ENCODE data around the gene FGFR2.
"Not testable (repeated sequence)": the region's sequence is repeated elsewhere in the genome, so short reads cannot be mapped to it uniquely, and the experiment has no call there.

Gene FGFR2

GRCh38 chr10:121583857-121584256 lies 14.4 kb downstream of the FGFR2 start:
- no peak for DNase-seq

DNA sequence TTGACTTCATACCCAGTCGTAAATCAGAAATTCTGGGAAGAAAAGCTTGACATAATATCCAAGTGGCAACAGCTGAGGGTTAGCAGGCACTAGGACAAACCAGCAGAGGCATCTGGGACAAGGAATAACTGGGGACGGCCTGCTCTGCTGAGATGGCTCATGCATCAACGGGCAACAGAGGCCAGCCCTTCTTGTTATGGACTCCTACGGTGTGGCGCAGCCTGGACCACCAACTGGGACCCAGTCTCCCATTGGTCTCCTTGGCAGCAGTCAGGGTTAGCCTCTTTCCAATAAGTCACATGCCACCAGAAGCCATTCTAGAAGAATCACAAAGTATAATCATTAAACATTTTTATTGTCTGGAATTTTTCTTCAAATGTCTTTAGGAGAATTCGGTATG lies 15.0 kb downstream of the FGFR2 start:
- DNase-seq, result no peak

GRCh38 chr10:121580276-121581116 lies 17.7 kb downstream of the FGFR2 start:
- no peak for DNase-seq

DNA sequence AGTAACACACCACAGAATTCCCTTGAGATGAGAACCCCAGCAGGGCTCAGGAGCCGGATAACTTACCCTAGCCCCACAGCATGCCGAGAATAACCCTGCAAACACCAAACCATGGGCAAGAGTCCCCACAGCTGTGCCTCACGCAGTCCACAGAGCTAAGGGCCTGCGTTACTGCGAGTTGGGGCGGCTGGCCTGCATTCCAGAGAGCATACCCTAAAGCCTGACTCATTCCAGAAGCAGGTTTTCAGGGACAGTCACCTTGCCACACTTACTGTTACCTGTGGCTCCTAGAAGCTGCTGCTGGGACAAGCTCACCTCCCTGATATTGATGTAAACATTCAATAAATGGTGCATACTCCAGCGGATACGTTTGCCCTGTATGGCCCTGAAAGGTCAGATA lies 18.6 kb downstream of the FGFR2 start:
- no peak for DNase-seq

DNA sequence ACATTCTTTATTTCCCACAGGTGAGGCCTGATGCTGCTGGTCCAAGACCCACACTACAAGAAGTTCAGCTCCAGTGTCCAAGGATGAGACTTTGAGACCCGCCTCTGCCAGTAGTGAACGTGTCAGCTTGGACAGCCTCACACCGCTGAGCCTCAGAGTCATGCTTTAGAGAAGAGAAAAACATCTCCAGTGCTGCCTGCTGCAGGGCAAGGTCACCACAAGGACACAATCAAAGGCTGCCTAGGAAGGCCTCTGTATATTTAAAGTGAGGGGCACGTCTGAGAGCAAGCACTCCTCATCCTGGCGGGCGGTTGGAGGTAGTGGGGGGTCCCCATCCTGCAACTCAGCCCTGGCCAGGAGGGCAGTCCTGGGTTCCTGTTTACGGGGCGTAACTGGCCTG lies 19.3 kb downstream of the FGFR2 start:
- no peak for DNase-seq

DNA sequence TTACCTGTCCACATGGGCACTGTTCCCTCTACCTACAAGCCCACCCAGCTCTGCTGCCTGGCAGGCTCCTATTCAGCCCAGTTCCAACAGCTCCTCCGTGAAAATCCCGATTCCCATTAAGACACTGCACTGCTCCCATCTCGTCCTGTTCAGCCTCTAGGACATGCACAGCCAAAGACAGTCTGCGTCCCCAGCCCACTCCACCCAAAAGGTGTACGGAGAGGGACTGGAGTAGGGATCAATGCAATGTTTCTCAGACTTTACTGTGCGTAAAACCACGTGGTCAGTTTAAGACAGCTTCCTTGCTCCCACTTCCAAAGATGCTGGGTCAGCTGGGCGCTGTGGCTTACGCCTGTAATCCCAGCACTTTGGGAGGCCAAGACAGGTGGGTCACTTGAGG lies 19.9 kb downstream of the FGFR2 start:
- DNase-seq, result no peak

DNA sequence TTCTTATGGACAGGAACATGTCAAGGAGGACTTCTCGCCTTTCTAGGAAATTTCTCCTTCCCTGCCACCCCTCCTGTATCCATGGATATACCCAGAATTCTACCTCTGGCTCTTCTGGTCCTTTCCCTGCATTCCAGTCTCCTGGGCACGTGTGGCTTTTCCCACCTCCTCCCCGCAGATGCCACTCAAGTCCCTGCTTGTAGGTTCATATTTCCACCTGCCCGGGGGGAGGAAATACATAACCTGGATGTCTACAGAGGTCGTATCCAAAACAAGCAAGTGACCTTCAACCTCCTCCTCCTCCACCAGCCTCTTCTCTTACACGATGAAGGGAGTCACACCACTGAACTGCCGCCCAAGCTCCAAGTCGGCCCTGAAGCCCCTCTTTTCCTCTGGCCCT lies 20.7 kb downstream of the FGFR2 start:
- DNase-seq, result no peak

DNA sequence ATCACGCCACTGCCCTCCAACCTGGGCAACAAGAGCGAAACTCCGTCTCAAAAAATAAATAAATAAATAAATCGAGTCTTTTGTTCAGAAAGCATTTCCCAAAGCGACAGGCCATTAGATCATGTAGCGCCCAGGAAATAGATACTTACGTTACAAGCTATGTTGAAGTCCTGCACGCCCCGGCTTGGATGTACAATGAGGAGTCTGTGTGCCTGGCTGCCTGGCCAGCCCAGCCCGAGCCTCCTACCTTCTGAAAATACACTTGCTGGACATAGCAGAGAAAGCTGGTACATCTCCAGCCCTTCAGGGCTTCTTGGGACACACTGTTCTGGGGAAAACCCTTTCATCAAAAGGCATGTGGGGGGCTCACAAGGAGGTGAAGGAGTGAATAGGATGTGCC lies 22.1 kb downstream of the FGFR2 start:
- DNase-seq, result no peak

- no peak for DNase-seq
Observed at GRCh38 chr10:121574519-121575166, 23.6 kb downstream of the FGFR2 start.

DNA sequence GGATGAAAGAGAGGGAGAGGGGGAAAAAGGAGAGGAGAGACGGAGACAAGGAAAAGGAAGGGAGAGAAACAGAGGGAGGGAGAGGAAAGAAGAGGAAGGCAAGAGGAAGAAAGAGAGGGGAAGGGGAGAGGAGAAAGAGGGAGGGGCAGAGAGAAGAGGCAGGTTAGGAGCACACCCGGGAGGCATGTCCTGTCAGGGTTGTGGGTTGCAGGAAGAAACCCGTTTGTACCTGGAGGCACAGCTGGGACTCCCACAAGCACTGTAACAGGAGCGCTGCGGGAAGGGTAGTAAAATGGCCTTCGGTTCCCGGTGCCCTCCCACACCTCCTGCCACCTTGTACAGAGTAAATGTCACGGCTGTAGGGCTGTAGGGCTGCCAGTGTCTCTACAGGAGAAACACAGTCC lies 24.7 kb downstream of the FGFR2 start:
- DNase-seq, result no peak

DNA sequence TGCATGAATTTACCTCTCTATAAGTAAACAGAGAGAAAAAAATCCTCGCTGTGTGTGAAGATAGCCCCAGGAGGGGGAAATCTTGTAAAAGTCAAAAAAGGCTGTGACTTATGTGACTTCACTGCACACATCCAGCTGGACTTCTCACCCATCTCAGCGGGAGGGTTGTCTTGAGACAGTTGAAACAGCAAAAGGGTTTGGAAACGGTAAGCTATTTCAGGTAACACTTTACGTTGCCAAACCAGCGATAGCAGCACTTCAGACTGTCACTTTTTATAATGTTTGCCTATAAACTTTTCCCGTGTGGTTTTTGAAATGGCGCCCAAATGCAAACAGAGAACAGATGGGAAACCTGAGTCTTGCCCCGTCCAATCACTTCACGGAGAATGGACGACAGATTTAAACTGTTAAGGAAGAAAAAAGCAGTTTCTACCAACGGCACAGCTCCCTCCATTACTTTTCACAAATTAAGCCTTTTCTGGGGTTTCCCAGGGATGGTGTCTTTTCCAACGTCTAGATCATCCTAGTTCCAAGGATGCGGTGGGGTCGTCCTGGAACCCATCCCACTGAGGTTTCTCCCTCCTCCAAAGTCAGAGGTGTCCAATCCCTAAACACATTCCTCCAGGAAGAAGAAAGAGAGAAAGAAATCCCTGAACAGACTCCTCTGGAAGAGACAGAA lies 25.2 kb downstream of the FGFR2 start:
- no peak for DNase-seq

DNA sequence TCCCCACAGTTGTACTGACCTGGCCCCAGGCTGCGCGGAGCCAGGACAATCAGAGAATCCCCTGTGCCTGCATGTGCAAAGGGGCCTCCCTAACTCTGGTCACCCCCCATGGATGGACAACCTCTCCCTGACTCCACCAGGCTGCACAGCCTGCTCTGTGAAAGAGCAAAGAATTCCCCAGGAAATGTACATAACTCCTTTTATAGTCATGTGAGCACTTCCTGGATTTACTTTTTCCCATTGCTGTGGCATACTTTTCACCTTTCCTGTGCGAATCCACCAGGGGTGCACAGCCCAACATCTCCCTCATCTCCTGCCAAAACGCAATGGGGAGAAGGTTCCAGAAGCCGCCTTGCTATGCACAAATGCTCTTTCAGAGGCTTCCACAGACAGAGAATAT lies 27.9 kb downstream of the FGFR2 start:
- no peak for DNase-seq

DNA sequence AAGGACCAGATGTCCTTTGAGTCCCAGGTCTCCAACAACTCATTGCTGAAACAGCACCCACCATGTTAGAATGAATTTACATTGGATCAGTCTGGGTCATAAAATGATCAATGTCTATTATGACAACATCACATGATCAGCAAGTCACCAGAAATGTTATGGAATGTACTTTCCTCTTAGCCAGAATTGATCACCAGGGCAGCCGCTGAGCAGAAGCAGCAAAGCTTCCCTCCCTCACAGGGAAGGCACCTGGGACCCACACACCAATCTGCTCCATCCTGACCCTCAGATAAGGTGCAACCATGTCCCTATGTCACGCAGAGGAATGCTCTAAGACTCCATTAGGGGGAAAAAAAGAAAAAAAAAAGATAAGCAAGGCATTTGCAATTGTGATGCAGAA lies 30.0 kb downstream of the FGFR2 start:
- DNase-seq, result no peak

DNA sequence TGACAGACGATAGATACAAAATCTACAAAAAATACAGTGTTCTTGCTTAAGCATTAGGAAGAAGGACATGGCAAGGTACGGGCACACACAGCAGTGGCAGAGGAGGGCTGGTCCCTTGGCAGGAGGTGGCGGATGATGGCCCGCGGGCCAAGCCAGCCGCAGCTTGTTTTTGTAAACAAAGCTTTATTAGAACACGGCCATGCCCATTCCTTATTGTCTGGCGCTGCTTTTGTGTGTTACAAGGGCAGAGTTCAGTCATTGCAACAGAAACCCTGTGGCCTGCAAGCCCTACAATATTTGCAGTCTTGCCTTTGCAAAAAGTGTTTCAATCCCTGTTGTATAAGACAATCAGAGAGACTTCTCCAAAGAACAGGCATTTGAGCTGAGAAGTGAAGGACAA lies 30.7 kb downstream of the FGFR2 start:
- no peak for DNase-seq

- no peak for DNase-seq
Observed at GRCh38 chr10:121566755-121567154, 31.5 kb downstream of the FGFR2 start.

- no peak for DNase-seq
Observed at GRCh38 chr10:121559326-121560026, 38.8 kb downstream of the FGFR2 start.

- no peak for DNase-seq
Observed at GRCh38 chr10:121558238-121558637, 40.0 kb downstream of the FGFR2 start.

DNA sequence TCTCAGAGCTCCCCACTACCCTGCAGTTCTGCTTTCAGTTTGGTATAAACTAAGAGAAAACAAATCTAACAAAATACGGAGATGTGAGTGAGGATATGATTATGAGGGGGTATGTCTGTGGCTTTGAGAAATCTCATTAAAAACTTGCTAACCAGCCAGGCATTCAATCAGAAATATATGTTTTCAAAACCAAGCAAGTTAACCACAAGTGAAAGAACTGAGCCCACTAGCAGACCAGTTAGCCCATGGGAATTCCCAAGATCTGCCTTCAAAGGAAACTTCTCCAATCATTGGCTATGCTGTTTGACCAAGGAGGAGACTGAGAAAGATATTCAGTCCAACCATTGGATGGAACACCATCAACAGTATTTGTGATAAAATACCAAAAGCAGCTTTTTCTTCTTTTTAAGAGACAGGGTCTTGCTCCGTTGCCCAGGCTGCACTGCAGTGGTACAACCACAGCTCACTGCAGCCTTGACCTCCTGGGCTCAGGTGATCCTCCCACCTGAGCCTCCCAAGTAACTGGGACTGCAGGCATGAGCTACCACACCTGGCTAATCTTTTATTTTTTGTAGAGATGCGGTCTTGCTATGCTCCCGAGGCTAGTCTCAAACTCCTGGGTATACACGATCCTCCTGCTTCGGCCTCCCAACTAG lies 41.2 kb downstream of the FGFR2 start:
- DNase-seq, result no peak

GRCh38 chr10:121556455-121556854 lies 41.8 kb downstream of the FGFR2 start:
- no peak for DNase-seq

DNA sequence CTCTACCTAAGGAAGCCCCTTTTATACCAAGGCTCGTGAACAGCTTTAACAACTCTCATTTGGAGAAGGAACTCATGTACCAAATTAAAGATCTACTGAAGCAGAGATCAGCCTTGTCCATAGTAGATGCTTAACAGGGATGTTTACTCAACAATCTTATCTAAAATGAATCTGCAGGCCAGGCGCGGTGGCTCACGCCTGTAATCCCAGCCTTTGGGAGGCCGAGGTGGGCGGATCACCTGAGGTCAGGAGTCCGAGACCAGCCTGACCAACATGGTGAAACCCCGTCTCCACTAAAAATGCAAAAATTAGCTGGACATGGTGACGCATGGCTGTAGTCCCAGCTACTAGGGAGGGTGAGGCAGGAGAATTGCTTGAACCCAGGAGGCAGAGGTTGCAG lies 43.3 kb downstream of the FGFR2 start:
- DNase-seq, result not testable (repeated sequence)

DNA sequence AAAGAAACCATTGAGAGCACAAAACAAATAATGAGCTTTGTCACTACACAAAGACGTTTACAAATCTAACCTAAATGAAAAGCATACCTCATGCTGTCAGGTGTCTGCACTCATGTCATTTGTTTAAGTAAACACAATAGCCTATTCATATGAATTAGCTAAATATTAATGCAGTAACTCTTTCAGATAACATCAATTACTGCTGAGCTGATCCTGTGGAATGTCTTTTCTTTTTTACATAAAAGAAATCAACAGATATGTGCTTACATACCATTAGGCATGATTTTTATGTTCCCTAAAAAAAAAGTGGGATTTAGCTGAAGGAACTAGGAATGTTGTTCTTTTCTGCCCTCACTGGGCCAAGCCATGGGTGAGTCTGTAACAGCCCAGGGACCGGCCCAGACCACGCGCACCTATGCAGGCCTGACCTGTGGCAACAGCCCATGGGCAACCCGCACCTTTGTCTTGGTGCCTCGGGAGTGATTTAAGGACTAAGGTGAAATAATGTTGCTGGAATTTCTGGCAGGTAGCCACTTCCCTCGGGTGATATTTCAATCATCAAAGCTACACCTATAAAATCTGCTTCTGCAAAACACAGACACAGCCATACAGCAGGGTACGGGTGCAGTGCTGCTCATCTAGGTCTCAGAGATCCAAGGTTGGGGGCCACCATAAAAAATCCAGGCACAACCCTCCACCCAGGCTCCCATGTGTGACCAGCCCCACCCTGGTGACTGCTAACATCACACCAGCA lies 44.6 kb downstream of the FGFR2 start:
- DNase-seq, result no peak

- no peak for DNase-seq
Observed at GRCh38 chr10:121552746-121553145, 45.5 kb downstream of the FGFR2 start.

Measured in stimulated activated CD4-positive, alpha-beta T cell treated with anti-CD3 and anti-CD28 coated beads, Interleukin-2, amount 100 ng/mL, for 24 hours (primary cell).